Measurements from ENCODE around the gene PDE7B. TPM values are rescaled to one million over a fixed set of nuclear protein-coding genes. Genes with fewer than 3 reads are reported as not detected.

PDE7B gene
- total and polyA plus RNA-seq, 2 of the 13 experiments (the other 11 are each of a cell fraction or from before 2014, with no cell fraction given) = not detected

- no peak overlapping the region for H3K27ac ChIP-seq (ENCODE audit: extremely low read length, insufficient read depth, low read length)
- intact Hi-C loops (cut with micrococcal nuclease; ENCODE audit: unreplicated experiment) = no loop called here
- TF ChIP-seq ZNF883 (CRISPR knock-in tag; IDR thresholded peaks at IDR 0.05; ENCODE audit: not compliant biosample characterization) (no peak), GMEB1 (CRISPR knock-in tag; IDR thresholded peaks at IDR 0.05; ENCODE audit: borderline replicate concordance) (no peak), GZF1 (CRISPR knock-in tag; IDR thresholded peaks at IDR 0.05) (no peak), IRF9 (CRISPR knock-in tag; IDR thresholded peaks at IDR 0.05; ENCODE audit: borderline replicate concordance) (no peak), ATF7-NPFF (CRISPR knock-in tag; IDR thresholded peaks at IDR 0.05; ENCODE audit: low read depth) (no peak), HNRNPLL (IDR thresholded peaks at IDR 0.05; ENCODE audit: low read depth, low read length, poor library complexity, severe bottlenecking) (no peak), RFXANK (CRISPR knock-in tag; IDR thresholded peaks at IDR 0.05) (no peak), HOMEZ (CRISPR knock-in tag; IDR thresholded peaks at IDR 0.05; ENCODE audit: low read depth) (no peak), EZH2 (conservative IDR thresholded peaks at IDR 0.05; ENCODE audit: low read depth, low read length) (no peak), ZNF260 (CRISPR knock-in tag; IDR thresholded peaks at IDR 0.05; ENCODE audit: borderline replicate concordance, low read depth) (no peak), ZMYM2 (CRISPR knock-in tag; IDR thresholded peaks at IDR 0.05) (no peak), AGO1 (IDR thresholded peaks at IDR 0.05; ENCODE audit: low read depth, low read length, poor library complexity, severe bottlenecking) (no peak), BATF2 (CRISPR knock-in tag; IDR thresholded peaks at IDR 0.05) (no peak), ZNF800 (CRISPR knock-in tag; IDR thresholded peaks at IDR 0.05) (no peak), ZBTB3 (CRISPR knock-in tag; IDR thresholded peaks at IDR 0.05; ENCODE audit: borderline replicate concordance, low read depth) (no peak), CSRNP2 (CRISPR knock-in tag; conservative IDR thresholded peaks at IDR 0.05; ENCODE audit: low read depth) (no peak)
These were observed 67.5 kb downstream of the PDE7B start for GRCh38 chr6:135919026-135919425.

More at GRCh38 chr6:135919026-135919425, 67.5 kb downstream of the PDE7B start:
- WGBS (ENCODE audit: low lambda C conversion rate) = 2% methylated on average over 4 of the region's 4 CpGs
- Histone ChIP-seq H3K79me2 (ENCODE audit: insufficient read depth, low read length) (no peaks in the 10 kb centered on the region), H3K27me3 (ENCODE audit: control insufficient read depth in 1 of 2, insufficient read depth in 2 of 2, low read length in 2 of 2) (no peaks in the 10 kb centered on the region; a peak in 1 of 5 replicates), H3K9me3 (ENCODE audit: low read length) (no peaks in the 10 kb centered on the region), H3K36me3 (replicated peaks in 1 of 2; ENCODE audit: control insufficient read depth in 1 of 2, insufficient read depth in 2 of 2, low read length in 2 of 2) (no peaks in the 10 kb centered on the region), H2AFZ (ENCODE audit: low read length) (no peak overlapping the region), H3K4me3 (replicated peaks in 1 of 3; ENCODE audit: insufficient read depth in 1 of 3, low read depth in 2 of 3, low read length in 3 of 3) (no peak overlapping the region), H4K20me1 (ENCODE audit: insufficient read depth, low read length) (no peaks in the 10 kb centered on the region), H3K4me2 (ENCODE audit: low read depth, low read length) (no peak overlapping the region), H3K4me1 (ENCODE audit: insufficient read depth, low read length) (no peaks in the 10 kb centered on the region), H3K9ac (ENCODE audit: insufficient read depth, low read depth, low read length) (no peak overlapping the region)
- in situ Hi-C loops (cut with HindIII; ENCODE audit: extremely low pct_ligation_motif_present, low pct_unique_long_range_greater_than_20kb) = no loop called here
- FAIRE-seq (no peak), ATAC-seq (no peak), DNase-seq (ENCODE audit: low spot score) (no peak)
- POLR2A ChIA-PET = no interaction called here
- no TSS peak for BruUV-seq (replicated peaks)
- CTCF ChIA-PET (ENCODE audit: low intra/inter-chr PET ratio, low total read pairs) = no interaction called here
